Keratinocyte (primary cell): Measurements from ENCODE around the gene SLC9A2. TPM values are rescaled to one million over a fixed set of nuclear protein-coding genes. Genes with fewer than 3 reads are reported as not detected.

Experiments used
- DNase-seq: peaks from one replicate; pipeline ENCODE4 v3.0.0-alpha.2; 2011; ENCODE audit warnings: low read depth, missing footprints, low spot score
- FAIRE-seq: peaks from 2 replicates; lab custom pipeline; 2011; peaks lifted over from hg19 to GRCh38; lab: Jason Lieb, UNC
- H2AFZ ChIP-seq: 2 replicates; pipeline ENCODE4 v1.6.0; 2012; ENCODE audit warnings: low read length, control low read depth, inconsistent platforms; ENCODE audit not compliant: control insufficient read depth
- H3K27ac ChIP-seq: 2 replicates; pipeline ENCODE4 v1.5.1; 2011; ENCODE audit warnings: low read length; ENCODE audit not compliant: control insufficient read depth, insufficient read depth
- H3K27me3 ChIP-seq: 3 replicates; pipeline ENCODE4 v1.6.0; 2011; ENCODE audit warnings: low read length; ENCODE audit not compliant: control insufficient read depth, insufficient read depth; ENCODE audit errors: extremely low read depth
- H3K36me3 ChIP-seq, 2 experiments: 2 replicates in 1 of 2; 3 replicates in 1 of 2; pipeline ENCODE4 v1.5.1; 2011; ENCODE audit warnings: low read length in 2 of 2, mild to moderate bottlenecking in 1 of 2; ENCODE audit not compliant: control insufficient read depth in 2 of 2, insufficient read depth in 2 of 2; ENCODE audit errors: extremely low read depth in 1 of 2
- H3K4me1 ChIP-seq: 3 replicates; pipeline ENCODE4 v1.5.1; 2011; ENCODE audit warnings: low read length; ENCODE audit not compliant: control insufficient read depth, insufficient read depth; ENCODE audit errors: extremely low read depth
- H3K4me2 ChIP-seq: 3 replicates; pipeline ENCODE4 v1.6.0; 2011; ENCODE audit warnings: low read depth, low read length; ENCODE audit not compliant: control insufficient read depth, insufficient read depth; ENCODE audit errors: extremely low read depth
- H3K4me3 ChIP-seq, 3 experiments: fragments of 200-600 bp in 1 of 3; sonication (generic) in 1 of 3; 2 replicates in 2 of 3; 3 replicates in 1 of 3; pipeline ENCODE4 v1.5.1; 2011 to 2016; ENCODE audit warnings: low read length in 3 of 3, mild to moderate bottlenecking in 3 of 3, control low read depth in 2 of 3, inconsistent platforms in 1 of 3, low read depth in 1 of 3, mixed read lengths in 1 of 3, mixed run types in 1 of 3, moderate library complexity in 1 of 3; ENCODE audit not compliant: control insufficient read depth in 2 of 3, insufficient read depth in 2 of 3; ENCODE audit errors: extremely low read depth in 1 of 3
- H3K79me2 ChIP-seq: 2 replicates; pipeline ENCODE4 v1.6.0; 2012; ENCODE audit warnings: low read length; ENCODE audit not compliant: control insufficient read depth, insufficient read depth
- H3K9ac ChIP-seq: 3 replicates; pipeline ENCODE4 v1.6.0; 2011; ENCODE audit warnings: low read length; ENCODE audit not compliant: control insufficient read depth, insufficient read depth; ENCODE audit errors: extremely low read depth
- H3K9me1 ChIP-seq: 3 replicates; pipeline ENCODE4 v1.6.0; 2011; ENCODE audit warnings: low read length; ENCODE audit not compliant: control insufficient read depth, insufficient read depth; ENCODE audit errors: extremely low read depth
- H3K9me3 ChIP-seq: 2 replicates; pipeline ENCODE4 v1.5.1; 2012; ENCODE audit warnings: low read depth, low read length; ENCODE audit not compliant: control insufficient read depth
- H4K20me1 ChIP-seq: 3 replicates; pipeline ENCODE4 v1.6.0; 2011; ENCODE audit warnings: low read length; ENCODE audit not compliant: control insufficient read depth, insufficient read depth; ENCODE audit errors: extremely low read depth
- EZH2 ChIP-seq: IDR thresholded peaks from one replicate; pipeline ENCODE4 v1.6.1; 2012; ENCODE audit warnings: inconsistent platforms, mild to moderate bottlenecking, low read length, moderate library complexity
- dilution Hi-C: fragments of 300-500 bp; cut with MboI; formaldehyde crosslinking; loops from one replicate; pipeline ENCODE4 v1.7.0; 2020; ENCODE audit warnings: low sequenced_read_pairs; ENCODE audit not compliant: extremely low pct_ligation_motif_present
- polyA minus RNA-seq, 3 experiments: library from RNA; depleted of rRNA, polyadenylated mRNA; stranded (reverse); fragments of >200 nt; gene quantifications; 1 replicate in 1 of 3; 2 replicates in 1 of 3; 3 replicates in 1 of 3; pipeline ENCODE4 v1.2.3, GENCODE V29; 2011
- polyA plus RNA-seq, 5 experiments: library from polyadenylated mRNA; depleted of rRNA in 3 of 5; stranded (reverse) in 3 of 5; stranded (forward) in 1 of 5; unstranded in 1 of 5; fragments of >200 nt; gene quantifications; 1 replicate in 1 of 5; 2 replicates in 3 of 5; 3 replicates in 1 of 5; pipeline versions ENCODE4 v1.2.1 to v1.2.3, GENCODE V29; 2011 to 2012; ENCODE audit warnings: missing spikeins in 2 of 5, low read depth in 1 of 5, low replicate concordance in 1 of 5
- TF ChIP-seq, protein P1 (sequence below), 3 experiments: IDR thresholded peaks in 1 of 3; conservative IDR thresholded peaks in 1 of 3; optimal IDR thresholded peaks in 1 of 3; 2 replicates in 2 of 3; 3 replicates in 1 of 3; pipeline versions ENCODE3 to v1.5.1; 2011; ENCODE audit warnings: low read length in 3 of 3, mild to moderate bottlenecking in 3 of 3, moderate library complexity in 2 of 3, control low read depth in 1 of 3, inconsistent platforms in 1 of 3; ENCODE audit not compliant: insufficient read depth in 2 of 3; ENCODE audit errors: extremely low read depth in 1 of 3

SLC9A2 gene
- 0.05 to 0.13 TPM (median 0.09 TPM) in 3 replicates for polyA plus RNA-seq
- polyA plus RNA-seq (2011; ENCODE audit: low read depth) = 0.05 TPM
- 0.01 and 0.04 TPM in 2 replicates for polyA plus RNA-seq (2011; cell fraction: cytosol; rRNA removed)
- 0.23 and 0.39 TPM in 2 replicates for polyA plus RNA-seq (2011; cell fraction: nucleus; rRNA removed)
- polyA plus RNA-seq (2012; ENCODE audit: low replicate concordance) = 0.05 TPM in 1 of 2 replicates, not detected in the other
- polyA minus RNA-seq = 0.10 TPM in 1 of 3 replicates, not detected in the others
- polyA minus RNA-seq (2011; cell fraction: cytosol; rRNA and poly(A)+ RNA removed) = not detected
- polyA minus RNA-seq (2011; cell fraction: nucleus; rRNA and poly(A)+ RNA removed) = 0.21 and 1.2 TPM in 2 replicates

GRCh38 chr2:102619414-102620319, at the start of gene SLC9A2:
TSS of gene SLC9A2 (plus strand) at chr2:102619553. CDS start at chr2:102619849, 296 bp downstream.
- no peak within 1 kb of the TSS for H3K27ac ChIP-seq
- DNase-seq (no peak), FAIRE-seq (no peak)
- peaks cover 6% of the 10 kb centered on the region for H3K4me1 ChIP-seq
- H3K36me3 ChIP-seq = no peaks in the 10 kb centered on the region
- H3K4me3 ChIP-seq = peak within 1 kb of the TSS; percentile 38 to 57 (median 50)
- dilution Hi-C loops = no loop called here
- no peak within 1 kb of the TSS for H3K9ac ChIP-seq
- H3K4me2 ChIP-seq = peak within 1 kb of the TSS; percentile 75
- H3K79me2 ChIP-seq = no peaks in the 10 kb centered on the region
- TF ChIP-seq EZH2 = no peak
- TF ChIP-seq, protein P1, sequence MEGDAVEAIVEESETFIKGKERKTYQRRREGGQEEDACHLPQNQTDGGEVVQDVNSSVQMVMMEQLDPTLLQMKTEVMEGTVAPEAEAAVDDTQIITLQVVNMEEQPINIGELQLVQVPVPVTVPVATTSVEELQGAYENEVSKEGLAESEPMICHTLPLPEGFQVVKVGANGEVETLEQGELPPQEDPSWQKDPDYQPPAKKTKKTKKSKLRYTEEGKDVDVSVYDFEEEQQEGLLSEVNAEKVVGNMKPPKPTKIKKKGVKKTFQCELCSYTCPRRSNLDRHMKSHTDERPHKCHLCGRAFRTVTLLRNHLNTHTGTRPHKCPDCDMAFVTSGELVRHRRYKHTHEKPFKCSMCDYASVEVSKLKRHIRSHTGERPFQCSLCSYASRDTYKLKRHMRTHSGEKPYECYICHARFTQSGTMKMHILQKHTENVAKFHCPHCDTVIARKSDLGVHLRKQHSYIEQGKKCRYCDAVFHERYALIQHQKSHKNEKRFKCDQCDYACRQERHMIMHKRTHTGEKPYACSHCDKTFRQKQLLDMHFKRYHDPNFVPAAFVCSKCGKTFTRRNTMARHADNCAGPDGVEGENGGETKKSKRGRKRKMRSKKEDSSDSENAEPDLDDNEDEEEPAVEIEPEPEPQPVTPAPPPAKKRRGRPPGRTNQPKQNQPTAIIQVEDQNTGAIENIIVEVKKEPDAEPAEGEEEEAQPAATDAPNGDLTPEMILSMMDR (optimal IDR thresholded peaks at IDR 0.05 in 1 of 3, IDR thresholded peaks at IDR 0.05 in 1 of 3, conservative IDR thresholded peaks at IDR 0.05 in 1 of 3; ENCODE audit: extremely low read depth in 1 of 3, insufficient read depth in 2 of 3, low read length in 3 of 3) = no peak
- no peaks in the 10 kb centered on the region for H3K9me3 ChIP-seq
- peak within 1 kb of the TSS; percentile 44 for H2AFZ ChIP-seq
- no peaks in the 10 kb centered on the region for H4K20me1 ChIP-seq
- no peaks in the 10 kb centered on the region for H3K9me1 ChIP-seq
- peaks cover 47% of the 10 kb centered on the region for H3K27me3 ChIP-seq

GRCh38 chr2:102575888-102576287, 43.5 kb upstream of the SLC9A2 start:
- dilution Hi-C loops = loop anchor here (25.0 kb wide), 1 partner anchor 114 kb away; the partner anchor contains the start of gene SLC9A4
- Histone ChIP-seq H3K36me3 (no peaks in the 10 kb centered on the region), H4K20me1 (no peaks in the 10 kb centered on the region), H3K4me2 (no peak overlapping the region), H3K9ac (no peak overlapping the region), H3K4me1 (no peaks in the 10 kb centered on the region), H3K79me2 (no peaks in the 10 kb centered on the region), H3K4me3 (no peak overlapping the region), H3K27ac (no peak overlapping the region), H2AFZ (no peak overlapping the region), H3K9me3 (no peaks in the 10 kb centered on the region), H3K9me1 (no peaks in the 10 kb centered on the region), H3K27me3 (no peaks in the 10 kb centered on the region)
- FAIRE-seq (no peak), DNase-seq (no peak)
- TF ChIP-seq, protein P1 (optimal IDR thresholded peaks at IDR 0.05 in 1 of 3, IDR thresholded peaks at IDR 0.05 in 1 of 3, conservative IDR thresholded peaks at IDR 0.05 in 1 of 3; ENCODE audit: extremely low read depth in 1 of 3, insufficient read depth in 2 of 3, low read length in 3 of 3) = no peak
- no peak for TF ChIP-seq EZH2
